Measurements from ENCODE around the gene UPF1.

Gene UPF1

DNA sequence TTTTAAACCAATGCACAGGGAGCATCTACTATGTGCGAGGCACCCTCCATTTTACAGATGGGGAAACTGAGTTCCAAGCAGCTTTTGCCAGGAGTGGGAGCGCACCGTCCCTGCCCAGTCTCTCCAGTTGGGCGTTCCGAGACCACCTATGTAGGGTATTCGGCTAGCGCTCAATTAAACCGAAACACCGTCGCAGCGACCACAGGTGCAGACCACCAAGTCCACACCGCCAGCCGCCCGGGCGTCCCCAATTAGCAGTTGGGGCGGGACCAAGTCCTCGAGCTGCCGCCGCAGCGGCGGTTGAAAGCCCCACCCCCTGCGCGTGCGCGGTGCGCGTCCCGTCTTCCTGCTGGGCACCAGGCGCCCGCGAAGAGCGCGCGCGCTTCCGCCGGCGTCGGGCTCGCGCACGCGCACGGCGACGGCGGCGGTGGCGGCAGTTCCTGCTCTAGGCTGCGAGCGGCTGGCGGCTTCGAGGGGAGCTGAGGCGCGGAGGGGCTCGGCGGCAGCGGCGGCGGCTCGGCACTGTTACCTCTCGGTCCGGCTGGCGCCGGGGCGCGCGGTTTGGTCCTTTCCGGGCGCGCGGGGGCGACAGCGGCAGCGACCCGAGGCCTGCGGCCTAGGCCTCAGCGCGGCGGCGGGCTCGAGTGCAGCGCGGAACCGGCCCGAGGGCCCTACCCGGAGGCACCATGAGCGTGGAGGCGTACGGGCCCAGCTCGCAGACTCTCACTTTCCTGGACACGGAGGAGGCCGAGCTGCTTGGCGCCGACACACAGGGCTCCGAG lies at the start of gene UPF1:
UPF1 (plus strand) TSS at position 436 of the 782 bp plus-strand sequence; CDS start at position 687, 251 bp downstream.
- TF ChIP-seq TAF1 (IDR thresholded peaks at IDR 0.05; ENCODE audit: low read depth) (peak; percentile 82; the same call in 1 of the 2 replicates), TEAD4 (IDR thresholded peaks at IDR 0.05) (no peak), EGR1 (IDR thresholded peaks at IDR 0.05) (no peak), RAD21 (IDR thresholded peaks at IDR 0.05; ENCODE audit: low read depth) (no peak)

DNA sequence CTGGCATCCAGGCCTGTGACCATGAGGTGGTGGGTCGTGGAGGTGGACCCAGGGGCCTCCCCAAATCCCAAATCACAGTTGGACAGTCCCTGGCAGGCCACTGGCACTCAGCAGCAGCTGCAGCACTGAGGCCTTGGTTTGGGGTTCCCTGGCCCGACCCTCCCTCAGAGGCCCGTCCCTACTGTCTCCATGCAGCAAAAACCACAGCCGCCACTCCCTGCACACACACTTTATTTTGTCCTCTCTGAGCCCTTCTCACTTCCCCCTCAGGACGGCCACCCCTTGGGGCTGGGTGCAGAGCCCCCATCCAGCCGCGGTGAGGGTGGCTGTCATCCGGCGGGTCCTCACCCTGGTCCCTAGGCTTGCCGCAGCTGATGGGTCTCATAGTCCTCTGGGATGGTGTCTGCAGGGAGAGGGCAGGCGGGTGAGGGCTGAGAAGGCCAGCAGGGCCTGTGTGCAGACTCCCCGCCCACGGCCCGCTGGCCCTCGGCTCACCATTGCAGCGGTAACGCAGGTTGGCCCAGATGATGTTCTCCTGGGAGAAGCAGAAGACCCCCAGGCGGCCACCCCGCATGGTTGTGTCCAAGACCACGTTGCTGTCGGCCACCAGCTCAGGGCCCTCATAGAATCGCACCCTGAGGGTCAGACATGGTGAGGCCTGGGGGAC lies 49.1 kb upstream of the UPF1 start:
- TF ChIP-seq TEAD4 (IDR thresholded peaks at IDR 0.05), result no peak
- TF ChIP-seq, protein P1, sequence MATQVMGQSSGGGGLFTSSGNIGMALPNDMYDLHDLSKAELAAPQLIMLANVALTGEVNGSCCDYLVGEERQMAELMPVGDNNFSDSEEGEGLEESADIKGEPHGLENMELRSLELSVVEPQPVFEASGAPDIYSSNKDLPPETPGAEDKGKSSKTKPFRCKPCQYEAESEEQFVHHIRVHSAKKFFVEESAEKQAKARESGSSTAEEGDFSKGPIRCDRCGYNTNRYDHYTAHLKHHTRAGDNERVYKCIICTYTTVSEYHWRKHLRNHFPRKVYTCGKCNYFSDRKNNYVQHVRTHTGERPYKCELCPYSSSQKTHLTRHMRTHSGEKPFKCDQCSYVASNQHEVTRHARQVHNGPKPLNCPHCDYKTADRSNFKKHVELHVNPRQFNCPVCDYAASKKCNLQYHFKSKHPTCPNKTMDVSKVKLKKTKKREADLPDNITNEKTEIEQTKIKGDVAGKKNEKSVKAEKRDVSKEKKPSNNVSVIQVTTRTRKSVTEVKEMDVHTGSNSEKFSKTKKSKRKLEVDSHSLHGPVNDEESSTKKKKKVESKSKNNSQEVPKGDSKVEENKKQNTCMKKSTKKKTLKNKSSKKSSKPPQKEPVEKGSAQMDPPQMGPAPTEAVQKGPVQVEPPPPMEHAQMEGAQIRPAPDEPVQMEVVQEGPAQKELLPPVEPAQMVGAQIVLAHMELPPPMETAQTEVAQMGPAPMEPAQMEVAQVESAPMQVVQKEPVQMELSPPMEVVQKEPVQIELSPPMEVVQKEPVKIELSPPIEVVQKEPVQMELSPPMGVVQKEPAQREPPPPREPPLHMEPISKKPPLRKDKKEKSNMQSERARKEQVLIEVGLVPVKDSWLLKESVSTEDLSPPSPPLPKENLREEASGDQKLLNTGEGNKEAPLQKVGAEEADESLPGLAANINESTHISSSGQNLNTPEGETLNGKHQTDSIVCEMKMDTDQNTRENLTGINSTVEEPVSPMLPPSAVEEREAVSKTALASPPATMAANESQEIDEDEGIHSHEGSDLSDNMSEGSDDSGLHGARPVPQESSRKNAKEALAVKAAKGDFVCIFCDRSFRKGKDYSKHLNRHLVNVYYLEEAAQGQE (IDR thresholded peaks at IDR 0.05; ENCODE audit: low read depth), result no peak
- TF ChIP-seq TCF12 (IDR thresholded peaks at IDR 0.05; ENCODE audit: low read depth), result no peak
- TF ChIP-seq CEBPB (IDR thresholded peaks at IDR 0.05), result no peak
- TF ChIP-seq EP300 (IDR thresholded peaks at IDR 0.05; ENCODE audit: borderline replicate concordance), result no peak
- no peak for TF ChIP-seq RAD21 (IDR thresholded peaks at IDR 0.05; ENCODE audit: low read depth)
- TF ChIP-seq EGR1 (IDR thresholded peaks at IDR 0.05), result no peak
- no peak for TF ChIP-seq FOXM1 (IDR thresholded peaks at IDR 0.05; ENCODE audit: borderline replicate concordance, low read depth)
- no peak for TF ChIP-seq NFIC (IDR thresholded peaks at IDR 0.05)
- no peak for TF ChIP-seq USF1 (IDR thresholded peaks at IDR 0.05)
- TF ChIP-seq, protein P2, sequence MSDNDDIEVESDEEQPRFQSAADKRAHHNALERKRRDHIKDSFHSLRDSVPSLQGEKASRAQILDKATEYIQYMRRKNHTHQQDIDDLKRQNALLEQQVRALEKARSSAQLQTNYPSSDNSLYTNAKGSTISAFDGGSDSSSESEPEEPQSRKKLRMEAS (IDR thresholded peaks at IDR 0.05), result no peak
- no peak for TF ChIP-seq TAF1 (IDR thresholded peaks at IDR 0.05; ENCODE audit: low read depth)
- TF ChIP-seq ZBTB7A (IDR thresholded peaks at IDR 0.05; ENCODE audit: low read depth), result no peak
- no peak for TF ChIP-seq YY1 (IDR thresholded peaks at IDR 0.05; ENCODE audit: low read depth)

DNA sequence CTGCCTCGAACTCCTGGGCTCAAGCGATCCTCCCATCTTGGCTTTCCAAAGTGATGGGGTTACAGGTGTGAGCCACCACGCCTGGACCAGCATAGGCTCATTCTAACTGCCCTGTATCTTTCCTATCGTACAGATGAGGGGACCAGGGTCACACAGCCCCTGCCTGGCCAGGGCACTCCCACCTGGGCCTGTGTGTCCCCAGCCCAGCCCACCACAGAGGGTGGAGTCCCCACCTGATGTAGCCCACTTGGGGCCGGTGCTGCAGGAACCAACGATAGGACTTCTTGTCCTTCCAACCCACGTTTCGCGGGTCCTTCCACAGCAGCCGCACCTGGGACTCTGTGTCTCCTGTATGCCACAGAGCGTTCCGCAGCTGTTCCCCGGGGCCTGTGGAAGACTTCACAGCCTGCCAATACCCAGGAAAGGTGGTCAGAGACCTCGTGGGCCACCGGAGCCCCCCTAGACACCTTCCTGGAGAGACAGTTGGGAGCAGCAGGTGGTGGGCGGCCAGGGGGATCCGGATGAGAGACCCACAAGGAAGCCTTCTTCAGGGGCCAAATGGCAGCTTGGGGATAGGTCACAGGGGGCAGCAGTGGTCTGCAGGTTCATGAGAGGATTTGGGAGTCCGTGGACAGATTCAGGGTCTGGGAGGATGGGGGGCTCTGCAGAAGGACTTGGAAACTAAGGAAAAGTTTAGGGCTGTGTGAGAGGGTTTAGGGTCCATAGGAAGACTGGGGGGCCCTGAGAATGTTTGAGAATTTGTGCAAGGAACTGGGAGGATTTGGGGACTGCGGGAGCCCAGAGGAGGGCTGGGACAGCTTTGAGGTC lies 47.6 kb upstream of the UPF1 start:
- no peak for TF ChIP-seq TCF12 (IDR thresholded peaks at IDR 0.05; ENCODE audit: low read depth)
- no peak for TF ChIP-seq FOXM1 (IDR thresholded peaks at IDR 0.05; ENCODE audit: borderline replicate concordance, low read depth)
- TF ChIP-seq, protein P2 (IDR thresholded peaks at IDR 0.05), result no peak
- no peak for TF ChIP-seq CEBPB (IDR thresholded peaks at IDR 0.05)
- no peak for TF ChIP-seq RAD21 (IDR thresholded peaks at IDR 0.05; ENCODE audit: low read depth)

GRCh38 chr19:18784786-18785120 lies 47.0 kb upstream of the UPF1 start:
- TF ChIP-seq USF1 (IDR thresholded peaks at IDR 0.05), result no peak
- no peak for TF ChIP-seq ZBTB7A (IDR thresholded peaks at IDR 0.05; ENCODE audit: low read depth)
- no peak for TF ChIP-seq CREB1 (IDR thresholded peaks at IDR 0.05; ENCODE audit: low read depth)
- TF ChIP-seq YY1 (IDR thresholded peaks at IDR 0.05; ENCODE audit: low read depth), result no peak
- no peak for TF ChIP-seq TAF1 (IDR thresholded peaks at IDR 0.05; ENCODE audit: low read depth)
- no peak for TF ChIP-seq EP300 (IDR thresholded peaks at IDR 0.05; ENCODE audit: borderline replicate concordance)
- TF ChIP-seq EGR1 (IDR thresholded peaks at IDR 0.05), result no peak
- TF ChIP-seq, protein P1 (IDR thresholded peaks at IDR 0.05; ENCODE audit: low read depth), result no peak
- no peak for TF ChIP-seq NFIC (IDR thresholded peaks at IDR 0.05)
- TF ChIP-seq FOXM1 (IDR thresholded peaks at IDR 0.05; ENCODE audit: borderline replicate concordance, low read depth), result no peak
- TF ChIP-seq CEBPB (IDR thresholded peaks at IDR 0.05), result no peak
- TF ChIP-seq TEAD4 (IDR thresholded peaks at IDR 0.05), result no peak
- no peak for TF ChIP-seq RAD21 (IDR thresholded peaks at IDR 0.05; ENCODE audit: low read depth)
- TF ChIP-seq TCF12 (IDR thresholded peaks at IDR 0.05; ENCODE audit: low read depth), result no peak
- TF ChIP-seq, protein P2 (IDR thresholded peaks at IDR 0.05), result no peak
